MM.1S (cell line): Measurements from ENCODE around the gene TTC19.

Source experiments
- DNase-seq: peaks from one replicate; pipeline ENCODE4 v3.0.0-alpha.2; 2015
- H2AFZ ChIP-seq: fragments of 300-600 bp; sonication (generic); 2 replicates; pipeline ENCODE4 v1.6.0; 2016; ENCODE audit warnings: antibody characterized with exemption, low read length
- H3F3A ChIP-seq: fragments of 300-600 bp; sonication (generic); 2 replicates; pipeline ENCODE4 v1.6.1; 2016; ENCODE audit warnings: mild to moderate bottlenecking, antibody characterized with exemption, low read length, moderate library complexity, mixed read lengths; ENCODE audit not compliant: insufficient read depth
- H3K27ac ChIP-seq: fragments of 300-600 bp; sonication (generic); 2 replicates; pipeline ENCODE4 v1.5.1; 2016; ENCODE audit warnings: mild to moderate bottlenecking, low read length
- H3K27me3 ChIP-seq: fragments of 300-600 bp; sonication (generic); replicated peaks from 2 replicates; pipeline ENCODE4 v1.6.0; 2016; ENCODE audit warnings: low read length; ENCODE audit not compliant: insufficient read depth
- H3K36me3 ChIP-seq: fragments of 300-600 bp; sonication (generic); replicated peaks from 2 replicates; pipeline ENCODE4 v1.6.1; 2016; ENCODE audit warnings: mild to moderate bottlenecking, low read length, mixed read lengths; ENCODE audit not compliant: insufficient read depth
- H3K4me1 ChIP-seq: fragments of 300-600 bp; sonication (generic); 2 replicates; pipeline ENCODE4 v1.6.1; 2016; ENCODE audit warnings: low read length, mixed read lengths
- H3K4me2 ChIP-seq: fragments of 300-600 bp; sonication (generic); 2 replicates; pipeline ENCODE4 v1.6.0; 2016; ENCODE audit warnings: low read depth, low read length
- H3K4me3 ChIP-seq: fragments of 300-600 bp; sonication (generic); 2 replicates; pipeline ENCODE4 v1.5.1; 2016; ENCODE audit warnings: low read length, mixed read lengths
- H3K79me2 ChIP-seq: fragments of 300-600 bp; sonication (generic); 2 replicates; pipeline ENCODE4 v1.6.1; 2016; ENCODE audit warnings: mixed run types, low read length, mixed read lengths
- H3K9ac ChIP-seq: fragments of 300-600 bp; sonication (generic); 2 replicates; pipeline ENCODE4 v1.6.1; 2016; ENCODE audit warnings: low read length, mixed read lengths
- H3K9me2 ChIP-seq: fragments of 300-600 bp; sonication (generic); replicated peaks from 2 replicates; pipeline ENCODE4 v1.6.1; 2016; ENCODE audit warnings: mild to moderate bottlenecking, low read length, mixed read lengths; ENCODE audit not compliant: insufficient read depth
- H3K9me3 ChIP-seq: fragments of 300-600 bp; sonication (generic); replicated peaks from 2 replicates; pipeline ENCODE4 v1.6.1; 2016; ENCODE audit warnings: mild to moderate bottlenecking, low read length, mixed read lengths; ENCODE audit not compliant: insufficient read depth
- H4K20me1 ChIP-seq: fragments of 300-600 bp; sonication (generic); 2 replicates; pipeline ENCODE4 v1.6.1; 2016; ENCODE audit warnings: mild to moderate bottlenecking, low read length, moderate library complexity, mixed read lengths; ENCODE audit not compliant: insufficient read depth
- CTCF ChIP-seq: fragments of 300-600 bp; sonication (generic); IDR thresholded peaks from 2 replicates; pipeline ENCODE4 v1.5.1; 2016; ENCODE audit warnings: antibody characterized with exemption, low read length, mixed read lengths
- EZH2 ChIP-seq: fragments of 300-600 bp; sonication (generic); optimal IDR thresholded peaks from 2 replicates; pipeline ENCODE3; 2017; ENCODE audit warnings: low read depth, mild to moderate bottlenecking, antibody characterized with exemption, low read length, mixed read lengths
- EZH2phosphoT487 ChIP-seq: fragments of 300-600 bp; sonication (generic); IDR thresholded peaks from 2 replicates; pipeline ENCODE4 v1.6.1; 2018; ENCODE audit warnings: antibody characterized with exemption, low read length

Gene TTC19

GRCh38 chr17:16002708-16003260 lies 3.2 kb downstream of the TTC19 start:
- TF ChIP-seq CTCF: no peak
- no peak for TF ChIP-seq EZH2
- no peak for TF ChIP-seq EZH2phosphoT487
- Histone ChIP-seq H2AFZ (no peak overlapping the region), H3K27me3 (no peaks in the 10 kb centered on the region), H3K36me3 (peaks cover 12% of the 10 kb centered on the region), H3F3A (peaks cover 6% of the 10 kb centered on the region), H3K9me2 (no peaks in the 10 kb centered on the region), H4K20me1 (peaks cover 3% of the 10 kb centered on the region; the same call in 1 of the 2 replicates), H3K4me3 (no peak overlapping the region), H3K79me2 (peaks cover 32% of the 10 kb centered on the region), H3K9me3 (no peaks in the 10 kb centered on the region), H3K9ac (no peak overlapping the region), H3K4me2 (no peak overlapping the region), H3K27ac (no peak overlapping the region), H3K4me1 (peaks cover 12% of the 10 kb centered on the region)
- no peak for DNase-seq

- H3K9ac ChIP-seq: no peak overlapping the region
- TF ChIP-seq EZH2phosphoT487: no peak
- TF ChIP-seq EZH2: no peak
- no peak for TF ChIP-seq CTCF
- no peak overlapping the region for H3K4me3 ChIP-seq
- no peaks in the 10 kb centered on the region for H3K9me3 ChIP-seq
- H2AFZ ChIP-seq: no peak overlapping the region
- peaks cover 6% of the 10 kb centered on the region for H3F3A ChIP-seq
- H3K27me3 ChIP-seq: no peaks in the 10 kb centered on the region
- H4K20me1 ChIP-seq: peaks cover 3% of the 10 kb centered on the region; the same call in 1 of the 2 replicates
- H3K4me2 ChIP-seq: no peak overlapping the region
- H3K27ac ChIP-seq: no peak overlapping the region
- H3K79me2 ChIP-seq: peaks cover 32% of the 10 kb centered on the region
- no peaks in the 10 kb centered on the region for H3K9me2 ChIP-seq
- no peak for DNase-seq
- peaks cover 12% of the 10 kb centered on the region for H3K4me1 ChIP-seq
- peaks cover 12% of the 10 kb centered on the region for H3K36me3 ChIP-seq
Measured at GRCh38 chr17:16003841-16004240, 4.2 kb downstream of the TTC19 start.

- Histone ChIP-seq H2AFZ (no peak overlapping the region), H3K27me3 (no peaks in the 10 kb centered on the region), H3K36me3 (peaks cover 12% of the 10 kb centered on the region)
Measured at GRCh38 chr17:16005636-16006035, 6.0 kb downstream of the TTC19 start.

More at GRCh38 chr17:16005636-16006035, 6.0 kb downstream of the TTC19 start:
- peaks cover 12% of the 10 kb centered on the region for H3K4me1 ChIP-seq
- no peak overlapping the region for H3K4me2 ChIP-seq
- DNase-seq: no peak
- H4K20me1 ChIP-seq: peaks cover 2% of the 10 kb centered on the region; the same call in 1 of the 2 replicates
- no peaks in the 10 kb centered on the region for H3K9me2 ChIP-seq
- no peaks in the 10 kb centered on the region for H3K9me3 ChIP-seq
- H3F3A ChIP-seq: no peaks in the 10 kb centered on the region
- no peak overlapping the region for H3K4me3 ChIP-seq
- no peak overlapping the region for H3K9ac ChIP-seq
- TF ChIP-seq EZH2phosphoT487 (no peak), CTCF (no peak), EZH2 (no peak)
- peaks cover 25% of the 10 kb centered on the region for H3K79me2 ChIP-seq
- H3K27ac ChIP-seq: no peak overlapping the region
